Astrocyte (in vitro differentiated cells and primary cell): ENCODE measurements around the gene THRB. TPM values are rescaled to one million over a fixed set of nuclear protein-coding genes. Genes with fewer than 3 reads are reported as not detected.
"Not testable (repeated sequence)": the region's sequence is repeated elsewhere in the genome, so short reads cannot be mapped to it uniquely, and the experiment has no call there.

Source experiments
- DNase-seq: peaks from one replicate; pipeline ENCODE4 v3.0.0-alpha.2; 2010; ENCODE audit warnings: low read depth
- FAIRE-seq: peaks from 2 replicates; lab custom pipeline; 2011; peaks lifted over from hg19 to GRCh38; lab: Jason Lieb, UNC
- H2AFZ ChIP-seq: 2 replicates; pipeline ENCODE4 v1.6.0; 2012; ENCODE audit warnings: low read depth, low read length, inconsistent platforms
- H3K27ac ChIP-seq: 2 replicates; pipeline ENCODE4 v1.5.1; 2011; ENCODE audit warnings: low read depth, low read length, inconsistent platforms
- H3K27me3 ChIP-seq: 2 replicates; pipeline ENCODE4 v1.6.0; 2011; ENCODE audit warnings: low read length, inconsistent platforms; ENCODE audit not compliant: insufficient read depth
- H3K36me3 ChIP-seq: 2 replicates; pipeline ENCODE4 v1.5.1; 2011; ENCODE audit warnings: low read length, inconsistent platforms; ENCODE audit not compliant: insufficient read depth
- H3K4me1 ChIP-seq: 2 replicates; pipeline ENCODE4 v1.5.1; 2011; ENCODE audit warnings: low read length, inconsistent platforms; ENCODE audit not compliant: insufficient read depth
- H3K4me2 ChIP-seq: 2 replicates; pipeline ENCODE4 v1.6.0; 2012; ENCODE audit warnings: low read length, inconsistent platforms
- H3K4me3 ChIP-seq: 2 replicates; pipeline ENCODE4 v1.5.1; 2011; ENCODE audit warnings: low read depth, mild to moderate bottlenecking, low read length, inconsistent platforms; ENCODE audit not compliant: insufficient read depth
- H3K79me2 ChIP-seq: 2 replicates; pipeline ENCODE4 v1.6.0; 2012; ENCODE audit warnings: mild to moderate bottlenecking, low read length, inconsistent platforms; ENCODE audit not compliant: insufficient read depth
- H3K9ac ChIP-seq: 2 replicates; pipeline ENCODE4 v1.6.0; 2012; ENCODE audit warnings: mild to moderate bottlenecking, low read length, inconsistent platforms
- H3K9me3 ChIP-seq: 2 replicates; pipeline ENCODE4 v1.5.1; 2012; ENCODE audit warnings: low read depth, mild to moderate bottlenecking, low read length, inconsistent platforms; ENCODE audit not compliant: insufficient read depth
- H4K20me1 ChIP-seq: 2 replicates; pipeline ENCODE4 v1.6.0; 2012; ENCODE audit warnings: low read length, inconsistent platforms; ENCODE audit not compliant: insufficient read depth
- H3K27ac Mint-ChIP-seq: one replicate; pipeline ENCODE4 v1.8.0; 2021; ENCODE audit warnings: mild to moderate bottlenecking, mixed read lengths; ENCODE audit not compliant: unreplicated experiment
- H3K27me3 Mint-ChIP-seq: one replicate; pipeline ENCODE4 v1.8.0; 2021; ENCODE audit warnings: low read depth, mixed read lengths; ENCODE audit not compliant: unreplicated experiment
- H3K36me3 Mint-ChIP-seq: one replicate; pipeline ENCODE4 v1.8.0; 2021; ENCODE audit warnings: low read depth, mixed read lengths; ENCODE audit not compliant: unreplicated experiment
- H3K4me1 Mint-ChIP-seq: one replicate; pipeline ENCODE4 v1.8.0; 2021; ENCODE audit warnings: low read depth, mixed read lengths; ENCODE audit not compliant: unreplicated experiment
- H3K4me3 Mint-ChIP-seq: one replicate; pipeline ENCODE4 v1.8.0; 2021; ENCODE audit warnings: mild to moderate bottlenecking, moderate library complexity, mixed read lengths; ENCODE audit not compliant: unreplicated experiment
- H3K9me3 Mint-ChIP-seq: one replicate; pipeline ENCODE4 v1.8.0; 2021; ENCODE audit warnings: mild to moderate bottlenecking, mixed read lengths; ENCODE audit not compliant: unreplicated experiment
- EZH2 ChIP-seq: IDR thresholded peaks from 2 replicates; pipeline ENCODE4 v1.6.1; 2012; ENCODE audit warnings: mild to moderate bottlenecking, low read length, inconsistent platforms; ENCODE audit not compliant: insufficient read depth
- total RNA-seq: library from RNA; stranded (reverse); gene quantifications from 2 replicates; pipeline ENCODE4 v1.2.1, GENCODE V29; 2021
- TF ChIP-seq, protein P1 (sequence below): IDR thresholded peaks from 2 replicates; pipeline ENCODE4 v1.5.1; 2011; ENCODE audit warnings: low read depth, mild to moderate bottlenecking, inconsistent platforms, low read length, moderate library complexity; ENCODE audit not compliant: insufficient read depth

Gene THRB
- total RNA-seq, 1 donor from 2014 or later, result 8.5 TPM

DNA sequence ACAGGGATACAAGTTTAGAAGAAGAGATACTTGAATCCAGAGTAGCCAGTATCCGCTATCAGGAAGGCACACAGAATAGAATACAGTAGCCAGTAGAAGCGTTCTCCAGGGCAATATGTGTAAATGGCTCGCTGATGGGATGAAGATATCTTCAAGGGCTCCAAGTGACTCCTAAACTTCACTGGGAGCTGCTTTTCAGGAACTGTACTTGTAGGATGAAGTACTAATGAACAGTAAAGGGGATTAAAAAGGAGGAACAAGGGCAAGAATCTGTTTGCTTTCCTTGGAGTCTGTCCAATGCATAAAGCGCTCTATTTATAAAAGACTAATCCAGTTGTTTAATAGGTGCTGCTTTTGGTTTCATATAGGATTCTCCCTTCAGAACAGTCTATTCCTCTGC lies 78.4 kb downstream of the THRB start:
- H3K9ac ChIP-seq, result no peak overlapping the region
- H3K27ac ChIP-seq, result no peak overlapping the region
- FAIRE-seq (no peak), DNase-seq (no peak)
- H3K36me3 Mint-ChIP-seq, result no peaks in the 10 kb centered on the region
- H3K79me2 ChIP-seq, result no peaks in the 10 kb centered on the region
- no peaks in the 10 kb centered on the region for H3K36me3 ChIP-seq
- peaks cover 2% of the 10 kb centered on the region for H3K9me3 Mint-ChIP-seq
- no peaks in the 10 kb centered on the region for H4K20me1 ChIP-seq
- no peak for TF ChIP-seq EZH2
- TF ChIP-seq, protein P1, sequence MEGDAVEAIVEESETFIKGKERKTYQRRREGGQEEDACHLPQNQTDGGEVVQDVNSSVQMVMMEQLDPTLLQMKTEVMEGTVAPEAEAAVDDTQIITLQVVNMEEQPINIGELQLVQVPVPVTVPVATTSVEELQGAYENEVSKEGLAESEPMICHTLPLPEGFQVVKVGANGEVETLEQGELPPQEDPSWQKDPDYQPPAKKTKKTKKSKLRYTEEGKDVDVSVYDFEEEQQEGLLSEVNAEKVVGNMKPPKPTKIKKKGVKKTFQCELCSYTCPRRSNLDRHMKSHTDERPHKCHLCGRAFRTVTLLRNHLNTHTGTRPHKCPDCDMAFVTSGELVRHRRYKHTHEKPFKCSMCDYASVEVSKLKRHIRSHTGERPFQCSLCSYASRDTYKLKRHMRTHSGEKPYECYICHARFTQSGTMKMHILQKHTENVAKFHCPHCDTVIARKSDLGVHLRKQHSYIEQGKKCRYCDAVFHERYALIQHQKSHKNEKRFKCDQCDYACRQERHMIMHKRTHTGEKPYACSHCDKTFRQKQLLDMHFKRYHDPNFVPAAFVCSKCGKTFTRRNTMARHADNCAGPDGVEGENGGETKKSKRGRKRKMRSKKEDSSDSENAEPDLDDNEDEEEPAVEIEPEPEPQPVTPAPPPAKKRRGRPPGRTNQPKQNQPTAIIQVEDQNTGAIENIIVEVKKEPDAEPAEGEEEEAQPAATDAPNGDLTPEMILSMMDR, result no peak
- no peak overlapping the region for H3K4me2 ChIP-seq
- H3K27ac Mint-ChIP-seq, result no peak overlapping the region
- no peak overlapping the region for H3K4me3 ChIP-seq
- no peaks in the 10 kb centered on the region for H3K4me1 ChIP-seq
- no peaks in the 10 kb centered on the region for H3K4me1 Mint-ChIP-seq
- H3K27me3 Mint-ChIP-seq, result no peaks in the 10 kb centered on the region
- H3K27me3 ChIP-seq, result no peaks in the 10 kb centered on the region
- H3K4me3 Mint-ChIP-seq, result no peak overlapping the region
- H3K9me3 ChIP-seq, result no peaks in the 10 kb centered on the region
- no peak overlapping the region for H2AFZ ChIP-seq

DNA sequence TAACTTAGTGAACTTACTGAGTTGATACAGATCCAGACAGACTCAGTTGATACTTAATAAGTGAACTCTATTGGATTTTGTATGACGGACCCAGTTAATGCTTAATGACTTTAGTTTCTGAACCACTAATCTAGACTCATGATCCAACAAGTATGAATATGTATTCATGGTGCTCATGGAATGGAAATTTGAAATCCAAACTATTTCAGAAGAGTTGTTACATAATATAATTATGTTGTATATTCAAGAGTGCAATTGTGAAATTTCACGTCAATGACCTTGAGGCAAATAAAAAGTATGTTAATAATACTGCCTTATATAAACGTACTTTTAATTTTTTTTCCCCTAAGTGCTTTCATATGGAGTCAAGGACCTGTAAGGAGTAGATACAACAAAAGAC lies 78.8 kb downstream of the THRB start:
- Histone ChIP-seq H3K79me2 (no peaks in the 10 kb centered on the region), H2AFZ (no peak overlapping the region), H3K27ac (no peak overlapping the region), H3K4me2 (no peak overlapping the region), H3K36me3 (no peaks in the 10 kb centered on the region), H3K4me3 (no peak overlapping the region), H3K9ac (no peak overlapping the region), H3K4me1 (no peaks in the 10 kb centered on the region), H3K9me3 (no peaks in the 10 kb centered on the region), H4K20me1 (no peaks in the 10 kb centered on the region), H3K27me3 (no peaks in the 10 kb centered on the region)
- FAIRE-seq (no peak), DNase-seq (no peak)
- no peaks in the 10 kb centered on the region for H3K4me1 Mint-ChIP-seq
- no peaks in the 10 kb centered on the region for H3K36me3 Mint-ChIP-seq
- TF ChIP-seq EZH2, result no peak
- TF ChIP-seq, protein P1, result no peak
- H3K27ac Mint-ChIP-seq, result no peak overlapping the region
- no peaks in the 10 kb centered on the region for H3K27me3 Mint-ChIP-seq
- H3K9me3 Mint-ChIP-seq, result peaks cover under 1% of the 10 kb centered on the region
- no peak overlapping the region for H3K4me3 Mint-ChIP-seq

DNA sequence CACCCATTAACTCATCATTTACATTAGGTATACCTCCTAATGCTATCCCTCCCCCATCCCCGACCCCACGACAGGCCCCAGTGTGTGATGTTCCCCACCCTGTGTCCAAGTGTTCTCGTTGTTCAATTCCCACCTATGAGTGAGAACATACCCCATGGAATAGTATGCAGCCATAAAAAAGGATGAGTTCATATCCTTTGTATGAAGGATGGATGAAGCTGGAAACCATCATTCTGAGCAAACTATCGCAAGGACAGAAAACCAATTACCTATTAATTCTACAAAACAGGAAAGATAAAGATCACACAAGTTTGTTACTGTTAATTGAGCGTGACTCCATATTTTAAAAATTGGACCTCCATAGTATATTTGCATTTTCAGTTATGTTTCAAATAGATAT lies 81.0 kb downstream of the THRB start:
- not testable (repeated sequence) for H3K9me3 ChIP-seq, FAIRE-seq, H2AFZ ChIP-seq, DNase-seq, H3K79me2 ChIP-seq, H3K36me3 Mint-ChIP-seq, H3K4me1 Mint-ChIP-seq, H3K27me3 ChIP-seq, H3K27ac ChIP-seq, H4K20me1 ChIP-seq, H3K9me3 Mint-ChIP-seq, H3K9ac ChIP-seq, H3K27ac Mint-ChIP-seq, H3K4me2 ChIP-seq, H3K4me3 ChIP-seq, H3K4me3 Mint-ChIP-seq, H3K27me3 Mint-ChIP-seq, H3K4me1 ChIP-seq, H3K36me3 ChIP-seq
